Measurements from ENCODE around the gene FAM118A.

DNA sequence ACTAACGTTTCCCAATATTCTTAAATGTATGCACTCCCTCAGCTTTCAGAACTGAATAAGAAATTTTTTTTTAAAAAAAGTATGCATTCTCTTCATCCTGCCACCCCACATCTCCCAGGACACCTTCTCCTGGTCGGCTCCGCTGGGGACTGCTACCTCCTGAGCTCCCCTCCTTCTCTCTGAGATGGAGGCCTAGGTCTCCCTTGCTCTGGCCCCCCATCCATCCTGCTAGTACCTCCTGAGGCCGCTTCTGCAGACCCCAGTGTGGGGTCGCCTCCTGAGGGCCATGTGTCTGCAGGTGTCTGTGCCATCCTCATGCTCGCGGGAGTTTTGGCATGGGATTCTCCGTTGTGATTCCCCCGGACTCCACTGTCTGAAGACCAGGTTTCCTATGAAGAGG is 27.8 kb downstream of the FAM118A start:
- TF ChIP-seq, protein P1, sequence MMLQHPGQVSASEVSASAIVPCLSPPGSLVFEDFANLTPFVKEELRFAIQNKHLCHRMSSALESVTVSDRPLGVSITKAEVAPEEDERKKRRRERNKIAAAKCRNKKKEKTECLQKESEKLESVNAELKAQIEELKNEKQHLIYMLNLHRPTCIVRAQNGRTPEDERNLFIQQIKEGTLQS (CRISPR knock-in tag; conservative IDR thresholded peaks at IDR 0.05) = no peak
- no peak for TF ChIP-seq ZNF138 (CRISPR knock-in tag; conservative IDR thresholded peaks at IDR 0.05)
- TF ChIP-seq, protein P2, sequence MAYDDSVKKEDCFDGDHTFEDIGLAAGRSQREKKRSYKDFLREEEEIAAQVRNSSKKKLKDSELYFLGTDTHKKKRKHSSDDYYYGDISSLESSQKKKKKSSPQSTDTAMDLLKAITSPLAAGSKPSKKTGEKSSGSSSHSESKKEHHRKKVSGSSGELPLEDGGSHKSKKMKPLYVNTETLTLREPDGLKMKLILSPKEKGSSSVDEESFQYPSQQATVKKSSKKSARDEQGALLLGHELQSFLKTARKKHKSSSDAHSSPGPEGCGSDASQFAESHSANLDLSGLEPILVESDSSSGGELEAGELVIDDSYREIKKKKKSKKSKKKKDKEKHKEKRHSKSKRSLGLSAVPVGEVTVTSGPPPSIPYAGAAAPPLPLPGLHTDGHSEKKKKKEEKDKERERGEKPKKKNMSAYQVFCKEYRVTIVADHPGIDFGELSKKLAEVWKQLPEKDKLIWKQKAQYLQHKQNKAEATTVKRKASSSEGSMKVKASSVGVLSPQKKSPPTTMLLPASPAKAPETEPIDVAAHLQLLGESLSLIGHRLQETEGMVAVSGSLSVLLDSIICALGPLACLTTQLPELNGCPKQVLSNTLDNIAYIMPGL (CRISPR knock-in tag; IDR thresholded peaks at IDR 0.05) = no peak
- no peak for TF ChIP-seq ZNF121 (CRISPR knock-in tag; IDR thresholded peaks at IDR 0.05)

Measured in WTC11 (cell line).